GM12878 (cell line): Measurements from ENCODE around the gene ZNF92.

Source experiments
- CTCF ChIP-seq, 3 experiments: IDR thresholded peaks in 2 of 3; conservative IDR thresholded peaks in 1 of 3; 2 replicates each; pipeline ENCODE4 v1.5.1; 2011; ENCODE audit warnings: low read depth in 3 of 3, low read length in 3 of 3, mild to moderate bottlenecking in 3 of 3, control low read depth in 2 of 3, moderate library complexity in 2 of 3, inconsistent platforms in 1 of 3, mixed read lengths in 1 of 3; ENCODE audit not compliant: control insufficient read depth in 2 of 3, insufficient read depth in 1 of 3; ENCODE audit errors: extremely low read depth in 1 of 3
- MTA3 ChIP-seq: IDR thresholded peaks from 2 replicates; pipeline ENCODE4 v1.6.1; 2012; ENCODE audit warnings: low read length, inconsistent platforms, borderline replicate concordance
- NFXL1 ChIP-seq: fragments of 450-650 bp; IDR thresholded peaks from 2 replicates; pipeline ENCODE4 v1.6.1; 2017; ENCODE audit warnings: antibody characterized with exemption, mild to moderate bottlenecking, borderline replicate concordance
- NR2F1 ChIP-seq: fragments of 450-650 bp; conservative IDR thresholded peaks from 2 replicates; pipeline ENCODE4 v1.6.1; 2017; ENCODE audit warnings: mild to moderate bottlenecking
- POLR2AphosphoS5 ChIP-seq: IDR thresholded peaks from 2 replicates; pipeline ENCODE4 v1.6.1; 2011; ENCODE audit warnings: mild to moderate bottlenecking, low read length, inconsistent platforms
- PRDM15 ChIP-seq: fragments of 450-650 bp; formaldehyde crosslinking; IDR thresholded peaks from 2 replicates; pipeline ENCODE4 v1.4.0; 2020; ENCODE audit warnings: mild to moderate bottlenecking, moderate library complexity
- SIN3A ChIP-seq: IDR thresholded peaks from 2 replicates; pipeline ENCODE4 v1.6.1; 2012; ENCODE audit warnings: low read depth, low read length, improper control_type of control experiment

GRCh38 chr7:65434307-65434706 lies 60.7 kb downstream of the ZNF92 start:
- TF ChIP-seq CTCF (IDR thresholded peaks at IDR 0.05 in 2 of 3, conservative IDR thresholded peaks at IDR 0.05 in 1 of 3; ENCODE audit: control insufficient read depth in 2 of 3, extremely low read depth in 1 of 3, insufficient read depth in 1 of 3, low read depth in 3 of 3, low read length in 3 of 3) (no peak), NFXL1 (no peak), MTA3 (no peak), POLR2AphosphoS5 (no peak), PRDM15 (CRISPR knock-in tag) (no peak), SIN3A (no peak), NR2F1 (no peak)
